H1 (cell line): ENCODE data around the gene FAM24B. TPM values are rescaled to one million over a fixed set of nuclear protein-coding genes. Genes with fewer than 3 reads are reported as not detected.
A peak's percentile ranks its signal among the peaks of the same experiment; 100 is the strongest.

Experiments used
- CTCF ChIA-PET: fragments of 300-600 bp; sonication (Branson Sonifier 250); formaldehyde crosslinking; loops from one replicate; lab custom pipeline; 2021; ENCODE audit not compliant: partially characterized antibody; lab: Charles Lee
- POLR2A ChIA-PET: fragments of 300-600 bp; sonication (Branson Sonifier 250); formaldehyde crosslinking; loops from one replicate; lab custom pipeline; 2021; ENCODE audit warnings: inconsistent platforms; ENCODE audit not compliant: partially characterized antibody; lab: Charles Lee
- DNase-seq, 2 experiments: peaks; one replicate each; pipeline versions ENCODE4 v3.0.0 to v3.0.0-alpha.2; 2010 to 2022; ENCODE audit warnings: low spot score in 2 of 2, low read depth in 1 of 2, mixed read lengths in 1 of 2
- FAIRE-seq: peaks from 2 replicates; lab custom pipeline; 2011; peaks lifted over from hg19 to GRCh38; lab: Jason Lieb, UNC
- H2AFZ ChIP-seq: 2 replicates; pipeline ENCODE4 v1.8.1; 2012; ENCODE audit warnings: low read length, inconsistent platforms
- H2AK5ac ChIP-seq: 2 replicates; pipeline ENCODE4 v1.6.1; 2013; ENCODE audit warnings: low read depth, low read length
- H2BK120ac ChIP-seq: replicated peaks from 2 replicates; pipeline ENCODE3; 2013; ENCODE audit warnings: low read depth, low read length, inconsistent platforms
- H2BK12ac ChIP-seq: 2 replicates; pipeline ENCODE4 v1.6.1; 2013; ENCODE audit warnings: low read depth, low read length
- H2BK15ac ChIP-seq: 2 replicates; pipeline ENCODE4 v1.6.1; 2013; ENCODE audit warnings: low read length
- H2BK20ac ChIP-seq: 2 replicates; pipeline ENCODE4 v1.6.1; 2013; ENCODE audit warnings: low read length
- H2BK5ac ChIP-seq: 2 replicates; pipeline ENCODE4 v1.6.1; 2013; ENCODE audit warnings: low read depth, low read length
- H3K14ac ChIP-seq: 2 replicates; pipeline ENCODE4 v1.6.1; 2013; ENCODE audit warnings: inconsistent platforms; ENCODE audit not compliant: insufficient read length
- H3K18ac ChIP-seq: 2 replicates; pipeline ENCODE4 v1.6.1; 2013; ENCODE audit warnings: low read length; ENCODE audit errors: extremely low read depth
- H3K23ac ChIP-seq: 2 replicates; pipeline ENCODE4 v1.6.1; 2013; ENCODE audit warnings: inconsistent platforms; ENCODE audit not compliant: insufficient read length
- H3K23me2 ChIP-seq: 2 replicates; pipeline ENCODE4 v1.6.1; 2013; ENCODE audit warnings: low read depth, low read length
- H3K27ac ChIP-seq: 2 replicates; pipeline ENCODE4 v1.6.1; 2011; ENCODE audit warnings: low read depth, low read length, inconsistent platforms
- H3K27me3 ChIP-seq, 4 experiments: replicated peaks in 1 of 4; 1 replicate in 1 of 4; 2 replicates in 3 of 4; pipeline versions ENCODE4 v1.6.1 to v1.8.1; 2011 to 2013; ENCODE audit warnings: low read length in 3 of 4, mild to moderate bottlenecking in 3 of 4, inconsistent platforms in 2 of 4, mixed read lengths in 2 of 4, moderate library complexity in 1 of 4; ENCODE audit not compliant: control insufficient read depth in 3 of 4, insufficient read depth in 3 of 4; ENCODE audit errors: extremely low read depth in 1 of 4
- H3K36me3 ChIP-seq, 4 experiments: 2 replicates each; pipeline versions ENCODE4 v1.6.1 to v1.8.1; 2011 to 2013; ENCODE audit warnings: mild to moderate bottlenecking in 4 of 4, low read length in 3 of 4, moderate library complexity in 2 of 4, control low read depth in 1 of 4, inconsistent platforms in 1 of 4; ENCODE audit not compliant: insufficient read depth in 4 of 4, control insufficient read depth in 2 of 4
- H3K4ac ChIP-seq: replicated peaks from 2 replicates; pipeline ENCODE3; 2013; ENCODE audit warnings: low read length, low read depth, mixed read lengths, inconsistent platforms; ENCODE audit not compliant: insufficient read length
- H3K4me1 ChIP-seq, 4 experiments: replicated peaks in 1 of 4; 1 replicate in 1 of 4; 2 replicates in 3 of 4; pipeline versions ENCODE4 v1.6.1 to v1.8.1; 2011 to 2013; ENCODE audit warnings: low read length in 3 of 4, inconsistent platforms in 2 of 4, mixed read lengths in 1 of 4; ENCODE audit not compliant: insufficient read depth in 4 of 4, control insufficient read depth in 3 of 4
- H3K4me2 ChIP-seq, 2 experiments: 2 replicates each; pipeline versions ENCODE4 v1.6.1 to v1.8.1; 2011 to 2013; ENCODE audit warnings: low read depth in 2 of 2, low read length in 2 of 2, control low read depth in 1 of 2, inconsistent platforms in 1 of 2, mild to moderate bottlenecking in 1 of 2; ENCODE audit not compliant: insufficient read depth in 1 of 2
- H3K4me3 ChIP-seq, 4 experiments: fragments of 200-600, 300-600 bp in 1 of 4; sonication (generic), shearing (Covaris generic), sonication (Bioruptor Twin) in 1 of 4; 2 replicates each; pipeline versions ENCODE4 v1.5.1 to v1.8.1; 2011 to 2016; ENCODE audit warnings: low read length in 4 of 4, low read depth in 3 of 4, control low read depth in 2 of 4, inconsistent platforms in 2 of 4, mild to moderate bottlenecking in 2 of 4, mixed read lengths in 1 of 4, moderate library complexity in 1 of 4; ENCODE audit not compliant: insufficient read depth in 2 of 4; ENCODE audit errors: extremely low read depth in 1 of 4
- H3K56ac ChIP-seq: replicated peaks from 2 replicates; pipeline ENCODE3; 2013; ENCODE audit warnings: low read depth, mild to moderate bottlenecking, mixed read lengths, low read length, inconsistent platforms; ENCODE audit not compliant: insufficient read length
- H3K79me1 ChIP-seq: 2 replicates; pipeline ENCODE4 v1.6.1; 2013; ENCODE audit warnings: low read depth, low read length, control low read depth
- H3K79me2 ChIP-seq, 2 experiments: 2 replicates each; pipeline versions ENCODE4 v1.6.1 to v1.8.1; 2012 to 2013; ENCODE audit warnings: low read length in 2 of 2, mild to moderate bottlenecking in 2 of 2, inconsistent platforms in 1 of 2; ENCODE audit not compliant: insufficient read depth in 2 of 2, control insufficient read depth in 1 of 2
- H3K9ac ChIP-seq, 4 experiments: replicated peaks in 1 of 4; 1 replicate in 1 of 4; 2 replicates in 3 of 4; pipeline versions ENCODE4 v1.6.1 to v1.8.1; 2011 to 2013; ENCODE audit warnings: low read depth in 3 of 4, low read length in 3 of 4, control low read depth in 2 of 4, mild to moderate bottlenecking in 2 of 4, moderate library complexity in 2 of 4, inconsistent platforms in 1 of 4; ENCODE audit errors: extremely low read depth in 1 of 4
- H3K9me3 ChIP-seq, 2 experiments: 2 replicates each; pipeline versions ENCODE4 v1.6.1 to v1.8.1; 2012 to 2013; ENCODE audit warnings: mild to moderate bottlenecking in 2 of 2, moderate library complexity in 2 of 2, control low read depth in 1 of 2, inconsistent platforms in 1 of 2, low read depth in 1 of 2, low read length in 1 of 2, mixed read lengths in 1 of 2; ENCODE audit not compliant: insufficient read depth in 2 of 2
- H4K20me1 ChIP-seq, 2 experiments: replicated peaks in 1 of 2; 2 replicates each; pipeline versions ENCODE3 to v1.8.1; 2011 to 2013; ENCODE audit warnings: inconsistent platforms in 2 of 2, low read length in 2 of 2, mild to moderate bottlenecking in 1 of 2; ENCODE audit not compliant: insufficient read depth in 2 of 2, control insufficient read depth in 1 of 2
- H4K5ac ChIP-seq: 2 replicates; pipeline ENCODE4 v1.6.1; 2013; ENCODE audit warnings: low read length, low read depth, mixed read lengths, inconsistent platforms; ENCODE audit not compliant: insufficient read length
- H4K8ac ChIP-seq: 2 replicates; pipeline ENCODE4 v1.8.0; 2013; ENCODE audit warnings: mild to moderate bottlenecking, moderate library complexity, low read length, inconsistent platforms; ENCODE audit not compliant: insufficient read depth; ENCODE audit errors: extremely low read depth
- H4K91ac ChIP-seq: replicated peaks from 2 replicates; pipeline ENCODE3; 2013; ENCODE audit warnings: low read length, mixed read lengths, inconsistent platforms; ENCODE audit not compliant: insufficient read length
- NANOG ChIP-seq: IDR thresholded peaks from 2 replicates; pipeline ENCODE4 v1.6.1; 2011; ENCODE audit warnings: low read length, low read depth, mild to moderate bottlenecking, inconsistent platforms; ENCODE audit not compliant: insufficient read depth, poor library complexity, severe bottlenecking
- PHF8 ChIP-seq: fragments of 200-600 bp; sonication (generic); conservative IDR thresholded peaks from 2 replicates; pipeline ENCODE4 v1.7.1; 2012; ENCODE audit warnings: low read depth, mild to moderate bottlenecking, inconsistent platforms, low read length, moderate library complexity
- POU5F1 ChIP-seq: IDR thresholded peaks from 2 replicates; pipeline ENCODE4 v1.6.1; 2011; ENCODE audit warnings: low read depth, mild to moderate bottlenecking, low read length, moderate library complexity
- WGBS, 2 experiments: shearing (Covaris generic) in 1 of 2; methylation state at CpG; one replicate each; pipeline versions ENCODE4 v1.1.6 to v1.1.7; 2013 to 2015; ENCODE audit warnings: low lambda C conversion rate in 2 of 2, mixed read lengths in 2 of 2, inconsistent platforms in 1 of 2, low coverage in 1 of 2, missing lambda C conversion rate in 1 of 2; ENCODE audit not compliant: insufficient replicate concordance in 2 of 2, insufficient coverage in 1 of 2, insufficient read length in 1 of 2; ENCODE audit errors: extremely low coverage in 1 of 2, missing lambda C conversion rate in 1 of 2; 5-methylcytosine and 5-hydroxymethylcytosine counted together
- polyA plus RNA-seq, 7 experiments: library from polyadenylated mRNA; depleted of rRNA in 3 of 7; stranded (reverse) in 5 of 7; unstranded in 2 of 7; fragments of >200 nt in 5 of 7; fragments of 200-250 nt in 2 of 7; gene quantifications; 1 replicate in 5 of 7; 2 replicates in 1 of 7; 4 replicates in 1 of 7; pipeline versions ENCODE4 v1.2.1 to v1.2.3, GENCODE V29; 2011 to 2013; ENCODE audit warnings: missing spikeins in 2 of 7, mixed read lengths in 2 of 7
- total RNA-seq: library from RNA; stranded (reverse); fragmentation: NEBNext Ultra II Directional; extraction: Animal tissue kit (Norgen Biotek cat#: 25700); gene quantifications from 2 replicates; pipeline ENCODE4 v1.2.1, GENCODE V29; 2021

FAM24B gene
- total and polyA plus RNA-seq, 2 of the 8 experiments (the other 6 are each of a cell fraction or from before 2014, with no cell fraction given) = 0.50 to 0.56 TPM

GRCh38 chr10:122815458-122815857, 63.9 kb downstream of the FAM24B start:
- FAIRE-seq (no peak), DNase-seq (no peak)
- Histone ChIP-seq H2BK120ac (no peak overlapping the region), H4K20me1 (no peaks in the 10 kb centered on the region), H3K23me2 (no peaks in the 10 kb centered on the region; the same call in 1 of the 2 replicates), H3K79me2 (no peaks in the 10 kb centered on the region), H3K4me3 (no peak overlapping the region), H3K79me1 (no peaks in the 10 kb centered on the region), H3K9ac (no peak overlapping the region), H3K4me2 (no peak overlapping the region), H4K5ac (no peak overlapping the region), H4K91ac (no peak overlapping the region), H3K56ac (no peak overlapping the region), H2AFZ (peak overlapping the region; percentile 41; the same call in 1 of the 2 replicates), H2BK20ac (no peak overlapping the region), H3K27me3 (no peaks in the 10 kb centered on the region; a peak in 1 of 7 replicates), H3K9me3 (no peaks in the 10 kb centered on the region), H2BK15ac (no peak overlapping the region), H3K4me1 (no peaks in the 10 kb centered on the region), H3K23ac (no peak overlapping the region), H2AK5ac (no peak overlapping the region), H3K4ac (no peak overlapping the region), H2BK5ac (no peak overlapping the region), H4K8ac (no peak overlapping the region), H3K18ac (no peak overlapping the region), H3K14ac (no peak overlapping the region), H3K27ac (no peak overlapping the region), H2BK12ac (no peak overlapping the region), H3K36me3 (no peaks in the 10 kb centered on the region)
- CTCF ChIA-PET = no interaction called here
- WGBS, 2 experiments = 88% methylated on average over 5 of the region's 5 CpGs; no CpG with 5 or more reads in 1 of the 2 experiments
- POLR2A ChIA-PET = no interaction called here
- TF ChIP-seq POU5F1 = no peak
- TF ChIP-seq PHF8 = no peak
- no peak for TF ChIP-seq NANOG
